ENCODE data around the gene DSTYK. TPM values are rescaled to one million over a fixed set of nuclear protein-coding genes. Genes with fewer than 3 reads are reported as not detected.

DSTYK gene
- polyA plus RNA-seq, 1 of the 3 experiments (the other 2 are of a cell fraction): 4.4 TPM

- no peak for TF ChIP-seq MAX (IDR thresholded peaks at IDR 0.05; ENCODE audit: low read depth)
- TF ChIP-seq YY1 (IDR thresholded peaks at IDR 0.05; ENCODE audit: low read depth): no peak
These were observed 25.3 kb downstream of the DSTYK start (continued) for GRCh38 chr1:205186191-205186590.

- H3K27ac ChIP-seq (ENCODE audit: low read depth in 2 of 2, low read length in 1 of 2): 0 out of 4 replicates have a peak overlapping the region, but pooled peaks of 1 of the 2 experiments have one; percentile 8
- ChIA-PET POLR2A (no interaction called here), CTCF (interaction anchor here (0.7 kb wide), 1 partner anchor 43 kb away, joined by 3 read pairs; no protein-coding TSS in a partner anchor)
- peaks cover 3% of the 10 kb centered on the region for H3F3A ChIP-seq (replicated peaks; ENCODE audit: insufficient read depth)
- H3K79me2 ChIP-seq (ENCODE audit: insufficient read depth): peaks cover 30% of the 10 kb centered on the region
- H3K9me2 ChIP-seq: no peaks in the 10 kb centered on the region
- no peak overlapping the region for H3K4me3 ChIP-seq (ENCODE audit: low read depth in 2 of 2, low read length in 1 of 2)
- peaks cover 7 to 11% of the 10 kb centered on the region in 2 experiments for H3K36me3 ChIP-seq (replicated peaks in 1 of 2; ENCODE audit: control insufficient read depth in 1 of 2, insufficient read depth in 2 of 2, low read length in 1 of 2)
- no peak overlapping the region; the same call in 1 of the 2 replicates for H3K4me2 ChIP-seq
- no peak overlapping the region for H2AFZ ChIP-seq (ENCODE audit: low read depth)
- H3K9ac ChIP-seq: no peak overlapping the region
- no peaks in the 10 kb centered on the region for H3K27me3 ChIP-seq (ENCODE audit: insufficient read depth)
- no peak for DNase-seq
- no peaks in the 10 kb centered on the region for H4K20me1 ChIP-seq (ENCODE audit: insufficient read depth)
- 69% methylated on average over 4 of the region's 4 CpGs for WGBS (ENCODE audit: low lambda C conversion rate)
- H3K4me1 ChIP-seq (ENCODE audit: control insufficient read depth in 1 of 2, insufficient read depth in 2 of 2, low read depth in 1 of 2, low read length in 1 of 2): peaks cover 0 to 15% of the 10 kb centered on the region in 2 experiments; a peak in 1 of 4 replicates
- H3K9me3 ChIP-seq: no peaks in the 10 kb centered on the region
- TF ChIP-seq RXRA (IDR thresholded peaks at IDR 0.05; ENCODE audit: borderline replicate concordance, low read depth): no peak
- TF ChIP-seq EZH2phosphoT487 (IDR thresholded peaks at IDR 0.05; ENCODE audit: borderline replicate concordance, low read depth): no peak
- no peak for TF ChIP-seq IRF3 (IDR thresholded peaks at IDR 0.05; ENCODE audit: low read depth, low read length)
- no peak for TF ChIP-seq REST (IDR thresholded peaks at IDR 0.05; ENCODE audit: low read depth, low read length)
- no peak for TF ChIP-seq FOXM1 (IDR thresholded peaks at IDR 0.05; ENCODE audit: low read depth)
- TF ChIP-seq RAD21 (IDR thresholded peaks at IDR 0.05; ENCODE audit: low read length): no peak
- no peak for TF ChIP-seq CHD2 (IDR thresholded peaks at IDR 0.05; ENCODE audit: low read length, partially characterized antibody)
- no peak for TF ChIP-seq TEAD4 (IDR thresholded peaks at IDR 0.05; ENCODE audit: borderline replicate concordance, insufficient read depth)
- no peak for TF ChIP-seq GABPA (IDR thresholded peaks at IDR 0.05; ENCODE audit: low read depth)
- TF ChIP-seq FOSL2 (IDR thresholded peaks at IDR 0.05; ENCODE audit: borderline replicate concordance, low read depth): no peak
- TF ChIP-seq, protein P1, sequence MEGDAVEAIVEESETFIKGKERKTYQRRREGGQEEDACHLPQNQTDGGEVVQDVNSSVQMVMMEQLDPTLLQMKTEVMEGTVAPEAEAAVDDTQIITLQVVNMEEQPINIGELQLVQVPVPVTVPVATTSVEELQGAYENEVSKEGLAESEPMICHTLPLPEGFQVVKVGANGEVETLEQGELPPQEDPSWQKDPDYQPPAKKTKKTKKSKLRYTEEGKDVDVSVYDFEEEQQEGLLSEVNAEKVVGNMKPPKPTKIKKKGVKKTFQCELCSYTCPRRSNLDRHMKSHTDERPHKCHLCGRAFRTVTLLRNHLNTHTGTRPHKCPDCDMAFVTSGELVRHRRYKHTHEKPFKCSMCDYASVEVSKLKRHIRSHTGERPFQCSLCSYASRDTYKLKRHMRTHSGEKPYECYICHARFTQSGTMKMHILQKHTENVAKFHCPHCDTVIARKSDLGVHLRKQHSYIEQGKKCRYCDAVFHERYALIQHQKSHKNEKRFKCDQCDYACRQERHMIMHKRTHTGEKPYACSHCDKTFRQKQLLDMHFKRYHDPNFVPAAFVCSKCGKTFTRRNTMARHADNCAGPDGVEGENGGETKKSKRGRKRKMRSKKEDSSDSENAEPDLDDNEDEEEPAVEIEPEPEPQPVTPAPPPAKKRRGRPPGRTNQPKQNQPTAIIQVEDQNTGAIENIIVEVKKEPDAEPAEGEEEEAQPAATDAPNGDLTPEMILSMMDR (IDR thresholded peaks at IDR 0.05): no peak
- TF ChIP-seq GATA2 (CRISPR knock-in tag; IDR thresholded peaks at IDR 0.05): no peak
- TF ChIP-seq PBX3 (IDR thresholded peaks at IDR 0.05): no peak
- TF ChIP-seq RFX5 (IDR thresholded peaks at IDR 0.05; ENCODE audit: low read length): no peak
- TF ChIP-seq RCOR1 (IDR thresholded peaks at IDR 0.05; ENCODE audit: low read length): no peak
- TF ChIP-seq, protein P2, sequence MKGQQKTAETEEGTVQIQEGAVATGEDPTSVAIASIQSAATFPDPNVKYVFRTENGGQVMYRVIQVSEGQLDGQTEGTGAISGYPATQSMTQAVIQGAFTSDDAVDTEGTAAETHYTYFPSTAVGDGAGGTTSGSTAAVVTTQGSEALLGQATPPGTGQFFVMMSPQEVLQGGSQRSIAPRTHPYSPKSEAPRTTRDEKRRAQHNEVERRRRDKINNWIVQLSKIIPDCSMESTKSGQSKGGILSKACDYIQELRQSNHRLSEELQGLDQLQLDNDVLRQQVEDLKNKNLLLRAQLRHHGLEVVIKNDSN (IDR thresholded peaks at IDR 0.05; ENCODE audit: borderline replicate concordance, low read depth): no peak
- TF ChIP-seq MEF2A (IDR thresholded peaks at IDR 0.05; ENCODE audit: borderline replicate concordance, low read depth): no peak
- TF ChIP-seq ZBTB33 (IDR thresholded peaks at IDR 0.05; ENCODE audit: borderline replicate concordance, low read depth): no peak
These were observed 27.7 kb downstream of the DSTYK start for GRCh38 chr1:205183676-205184335.

Data from SK-N-SH (cell line).